Spinal cord (tissue), 10 donors: ENCODE results near the gene CLEC20A. TPM values are rescaled to one million over a fixed set of nuclear protein-coding genes. Genes with fewer than 3 reads are reported as not detected.

ENCODE experiments used
- DNase-seq, 6 donors: peaks; one replicate each; pipeline versions ENCODE4 v3.0.0 to v3.0.0-alpha.2; 2013 to 2015; ENCODE audit warnings: low spot score in 6 of 6, low read depth in 4 of 6
- H3K27ac ChIP-seq: one replicate; pipeline ENCODE4 v1.5.1; 2013; ENCODE audit warnings: low read depth, low read length, control low read depth
- H3K27me3 ChIP-seq: one replicate; pipeline ENCODE4 v1.6.1; 2013; ENCODE audit warnings: low read length; ENCODE audit not compliant: control insufficient read depth, insufficient read depth
- H3K36me3 ChIP-seq: one replicate; pipeline ENCODE4 v1.6.1; 2013; ENCODE audit warnings: low read length; ENCODE audit not compliant: control insufficient read depth, insufficient read depth
- H3K4me1 ChIP-seq: one replicate; pipeline ENCODE4 v1.6.1; 2013; ENCODE audit warnings: low read length; ENCODE audit not compliant: control insufficient read depth, insufficient read depth
- H3K4me3 ChIP-seq: one replicate; pipeline ENCODE4 v1.5.1; 2013; ENCODE audit warnings: low read depth, low read length, control low read depth
- H3K9me3 ChIP-seq: one replicate; pipeline ENCODE4 v1.6.1; 2013; ENCODE audit warnings: low read length; ENCODE audit not compliant: control insufficient read depth, insufficient read depth
- WGBS: methylation state at CpG from one replicate; pipeline ENCODE4 v1.1.5; 2013; ENCODE audit warnings: missing lambda C conversion rate; ENCODE audit not compliant: insufficient coverage; 5-methylcytosine and 5-hydroxymethylcytosine counted together
- long read RNA-seq, 4 donors: transcript quantifications; one replicate each; lab custom pipeline, GENCODE V29; 2026
- polyA plus RNA-seq, 2 donors: library from polyadenylated mRNA; unstranded; fragments of 120-200 nt; gene quantifications; one replicate each; pipeline ENCODE4 v1.2.1, GENCODE V29; 2013; ENCODE audit not compliant: insufficient read length in 2 of 2
- total RNA-seq, 2 donors: library from RNA; depleted of rRNA in 1 of 2; stranded (reverse); fragments of 120-200 nt in 1 of 2; fragments of >200 nt in 1 of 2; gene quantifications; one replicate each; pipeline versions ENCODE4 v1.2.3 to v1.2.4, GENCODE V29; 2013 to 2014
- donor health status: healthy.

The CLEC20A gene
- under 1 TPM in 1 of 2 donors, not detected in 1; 0.20 TPM for total RNA-seq
- polyA plus RNA-seq = not detected
- long read RNA-seq, donor 1 = 0 reads
- long read RNA-seq, donor 2 = 0 reads
- long read RNA-seq, donor 3 = 0 reads
- long read RNA-seq, donor 4 = 0 reads

DNA sequence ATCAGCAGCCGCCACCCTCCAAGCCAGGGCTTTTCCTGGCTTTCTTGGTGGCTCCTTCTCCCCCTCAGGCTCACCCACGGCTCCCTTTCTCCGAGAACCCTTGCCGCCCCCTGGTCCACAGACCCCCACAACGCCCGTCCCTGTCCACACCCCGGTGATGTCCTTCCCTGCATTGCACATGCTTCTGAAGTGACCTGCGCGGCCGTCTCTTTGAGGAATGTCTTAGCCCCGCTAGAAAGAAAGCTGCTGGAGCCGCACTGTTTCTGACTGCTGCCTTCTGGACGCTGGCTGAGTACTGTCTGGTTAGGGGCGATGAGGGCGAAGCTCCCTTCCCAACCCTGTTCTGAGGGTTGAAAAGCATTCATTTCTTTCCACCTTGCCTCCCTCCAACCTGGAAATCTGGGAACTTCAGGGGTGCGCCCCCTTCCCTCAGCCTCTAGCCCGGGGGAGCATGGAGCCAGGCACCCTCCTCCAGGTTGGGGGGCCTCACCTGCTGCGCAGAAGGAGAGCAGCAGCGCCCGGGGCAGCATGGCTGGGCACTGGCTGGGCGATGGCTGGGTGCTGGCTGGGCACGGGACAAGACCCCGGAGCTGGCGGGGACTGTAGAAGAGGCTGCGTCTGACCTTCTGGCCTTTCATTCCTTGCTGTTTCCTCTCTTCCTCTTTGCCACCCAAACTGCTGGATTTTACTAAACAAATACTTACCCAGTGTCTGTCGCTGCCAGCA is at the start of gene CLEC20A:
TSS of gene CLEC20A (minus strand) at position 555 of the 726 bp plus-strand sequence. CDS start at position 530, 25 bp downstream.
- Histone ChIP-seq H3K4me1 (peaks cover under 1% of the 10 kb centered on the region), H3K36me3 (no peaks in the 10 kb centered on the region), H3K4me3 (no peak within 1 kb of the TSS), H3K27ac (no peak within 1 kb of the TSS), H3K27me3 (no peaks in the 10 kb centered on the region), H3K9me3 (no peaks in the 10 kb centered on the region)
- WGBS = 93% methylated on average over 18 of the region's 26 CpGs
- DNase-seq = no peak

DNA sequence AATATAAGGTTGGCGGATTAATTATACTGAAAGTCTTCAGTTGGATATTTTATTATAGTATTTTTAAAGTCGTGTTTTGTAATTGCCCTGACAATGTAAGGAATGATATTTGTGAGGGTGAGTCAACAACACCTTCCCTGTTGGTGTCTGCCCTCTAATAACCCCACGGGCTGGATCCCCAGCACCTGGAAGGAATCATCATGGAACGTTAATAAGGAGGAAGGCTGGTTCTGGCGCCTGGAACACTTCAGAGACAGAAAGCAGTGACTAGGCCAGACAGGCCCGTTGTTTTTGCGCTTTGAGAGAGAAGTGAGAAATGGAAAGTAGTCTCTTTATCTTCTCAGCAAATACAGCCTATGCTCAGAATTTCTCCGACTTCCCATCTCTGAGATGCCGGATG is 47.8 kb upstream of the CLEC20A start:
- no CpG with 5 or more reads among the region's 9 CpGs for WGBS
- Histone ChIP-seq H3K36me3 (peaks cover 7% of the 10 kb centered on the region), H3K27me3 (no peaks in the 10 kb centered on the region), H3K4me3 (no peak overlapping the region), H3K27ac (no peak overlapping the region), H3K4me1 (peaks cover 26% of the 10 kb centered on the region), H3K9me3 (no peaks in the 10 kb centered on the region)
- DNase-seq = no peak

DNA sequence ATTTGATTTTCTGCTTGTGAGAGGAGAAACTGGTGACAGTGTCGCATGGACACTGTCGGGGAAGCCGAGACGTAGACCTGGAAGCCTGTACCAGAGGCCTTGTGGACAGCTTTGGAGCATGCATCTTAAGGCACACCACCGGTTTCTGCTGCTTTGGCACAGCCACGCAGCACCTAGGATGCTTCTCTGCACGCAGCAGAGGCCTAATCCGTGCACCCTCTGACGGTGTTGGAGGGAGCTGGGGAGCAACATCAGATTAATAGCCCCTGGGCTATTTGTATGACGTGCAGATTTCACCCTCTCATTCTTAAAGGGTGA is 46.5 kb upstream of the CLEC20A start:
- no peak for DNase-seq
- Histone ChIP-seq H3K27me3 (no peaks in the 10 kb centered on the region), H3K9me3 (no peaks in the 10 kb centered on the region), H3K36me3 (peaks cover 10% of the 10 kb centered on the region), H3K4me3 (peak overlapping the region; percentile 81), H3K27ac (peak overlapping the region; percentile 92), H3K4me1 (peaks cover 30% of the 10 kb centered on the region)
- WGBS = 5% methylated on average over 10 of the region's 10 CpGs

DNA sequence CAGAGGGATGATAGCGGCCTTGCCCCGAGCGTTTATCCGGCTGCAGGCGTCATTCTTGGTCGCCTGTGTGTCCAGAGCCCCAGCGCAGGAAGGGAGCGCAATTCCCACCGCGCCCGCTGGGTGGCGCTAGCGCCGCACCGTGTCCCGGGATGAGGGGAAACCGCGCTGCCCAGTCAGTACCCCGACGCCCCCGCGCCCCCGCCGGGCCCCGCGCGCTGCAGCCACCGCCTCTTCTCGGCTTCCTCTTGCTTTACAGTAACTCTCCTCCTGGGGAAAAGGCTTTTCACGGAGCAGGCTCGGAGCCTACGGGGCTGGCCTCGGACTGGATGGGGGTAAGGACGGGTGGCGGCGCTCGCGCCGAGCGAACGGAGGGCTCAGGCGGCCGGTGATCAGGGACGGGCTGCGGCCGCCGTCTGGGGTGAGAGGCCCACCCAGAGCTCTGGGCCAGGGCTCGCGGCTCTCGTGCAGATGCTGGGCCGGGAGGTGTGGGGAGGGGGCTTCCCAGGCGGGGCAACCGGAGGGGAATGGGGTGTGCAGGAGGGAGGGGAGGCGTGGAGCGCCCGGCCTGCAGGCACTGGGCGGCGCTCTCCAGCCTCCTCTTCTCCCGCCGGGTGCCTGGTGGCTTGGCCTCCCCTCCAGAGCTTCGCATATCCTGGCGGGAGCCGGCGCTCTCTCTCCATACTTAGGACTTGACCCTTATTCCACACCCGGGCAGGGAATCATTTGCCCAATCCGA is 46.0 kb upstream of the CLEC20A start:
- Histone ChIP-seq H3K4me1 (peaks cover 32% of the 10 kb centered on the region), H3K27me3 (no peaks in the 10 kb centered on the region), H3K27ac (peak overlapping the region; percentile 92), H3K4me3 (peak overlapping the region; percentile 81), H3K9me3 (no peaks in the 10 kb centered on the region), H3K36me3 (peaks cover 10% of the 10 kb centered on the region)
- WGBS = 0% methylated on average over 51 of the region's 66 CpGs
- peak; percentile 79 to 95 (median 85) for DNase-seq

DNA sequence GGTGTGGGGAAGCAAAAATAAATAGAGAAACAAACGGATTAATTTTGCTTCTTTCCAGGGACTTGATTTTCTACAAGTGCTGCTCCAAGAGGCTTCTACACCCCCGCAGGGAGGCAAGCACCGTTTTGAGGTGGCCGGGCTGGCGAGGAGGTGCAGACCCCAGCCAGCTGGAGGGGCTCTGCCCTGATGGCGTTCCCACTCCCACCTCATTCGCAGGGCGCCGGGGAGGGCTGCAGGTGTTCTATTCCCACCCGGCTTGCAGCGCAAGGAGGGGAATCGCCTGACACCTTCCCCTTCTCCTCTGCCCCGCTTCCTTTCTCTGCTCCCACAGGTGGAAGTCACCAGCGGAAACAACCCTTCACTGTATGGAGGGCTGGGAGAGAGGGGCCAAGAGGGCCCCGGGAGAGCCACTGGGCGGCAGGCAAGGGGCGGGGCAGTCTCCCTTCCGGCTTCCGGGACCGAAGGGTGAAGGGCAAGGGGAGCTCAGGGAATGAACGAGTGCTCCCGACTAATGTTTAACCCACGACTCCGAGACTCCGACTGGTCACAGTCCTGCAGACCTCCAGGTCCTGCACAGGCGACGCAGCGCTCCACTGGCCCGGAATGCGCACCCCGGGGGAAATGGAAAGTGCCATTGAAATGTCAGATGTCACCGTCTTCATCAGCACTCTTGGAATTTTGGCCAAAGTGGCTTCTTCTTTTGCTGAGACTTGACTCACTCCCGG is 45.2 kb upstream of the CLEC20A start:
- peaks cover 10% of the 10 kb centered on the region for H3K36me3 ChIP-seq
- 2% methylated on average over 28 of the region's 33 CpGs for WGBS
- H3K4me3 ChIP-seq = peak overlapping the region; percentile 81
- peak overlapping the region; percentile 92 for H3K27ac ChIP-seq
- peak in 4 of 6 donors; percentile 13 to 71 (median 48) for DNase-seq
- H3K4me1 ChIP-seq = peaks cover 39% of the 10 kb centered on the region
- no peaks in the 10 kb centered on the region for H3K9me3 ChIP-seq
- no peaks in the 10 kb centered on the region for H3K27me3 ChIP-seq

DNA sequence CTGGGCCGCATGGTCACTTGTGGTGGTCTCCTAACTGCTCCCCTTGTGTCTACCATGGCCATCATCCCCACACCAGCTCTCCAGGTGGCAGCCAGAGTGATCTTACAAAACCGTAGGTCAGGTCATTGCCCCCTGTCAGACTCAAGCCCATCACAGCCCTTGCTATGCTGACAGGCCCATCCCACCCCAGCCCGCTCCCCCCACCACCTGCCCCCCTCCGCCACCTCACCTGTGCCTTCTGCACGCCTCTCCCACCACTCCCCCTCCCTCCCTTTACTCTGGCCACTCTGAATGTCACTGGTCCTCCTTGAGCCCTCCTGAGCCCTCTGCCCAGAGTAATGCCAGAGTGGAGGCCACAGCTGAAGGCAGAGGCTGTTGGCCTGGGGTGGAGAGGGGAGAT is 44.6 kb upstream of the CLEC20A start:
- Histone ChIP-seq H3K27ac (no peak overlapping the region), H3K27me3 (no peaks in the 10 kb centered on the region), H3K36me3 (peaks cover 7% of the 10 kb centered on the region), H3K4me3 (peak overlapping the region; percentile 81), H3K4me1 (peaks cover 44% of the 10 kb centered on the region), H3K9me3 (no peaks in the 10 kb centered on the region)
- no peak for DNase-seq
- 85% methylated on average over 2 of the region's 5 CpGs for WGBS

DNA sequence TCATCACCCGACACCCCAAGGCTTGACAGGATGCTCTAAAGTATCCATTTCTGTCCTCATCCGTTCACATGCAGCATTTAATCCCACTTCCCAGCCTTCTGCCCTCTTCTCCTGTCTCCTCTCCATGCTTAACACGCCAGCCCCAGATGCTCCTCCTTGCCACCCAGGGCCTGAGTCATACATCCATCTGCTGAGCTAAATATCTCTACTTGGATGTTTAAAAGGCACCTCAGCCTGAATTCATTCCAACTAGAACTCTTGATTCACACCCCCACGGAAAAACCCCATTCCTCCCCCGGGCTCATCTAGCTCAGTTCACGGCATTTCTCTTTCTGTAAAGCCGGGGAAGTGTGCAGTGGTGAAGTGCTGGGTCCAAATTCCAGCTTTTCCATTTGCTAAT is 43.9 kb upstream of the CLEC20A start:
- no peak overlapping the region for H3K27ac ChIP-seq
- no peak for DNase-seq
- H3K27me3 ChIP-seq = no peaks in the 10 kb centered on the region
- 75% methylated on average over 3 of the region's 7 CpGs for WGBS
- H3K4me3 ChIP-seq = no peak overlapping the region
- no peaks in the 10 kb centered on the region for H3K9me3 ChIP-seq
- peaks cover 44% of the 10 kb centered on the region for H3K4me1 ChIP-seq
- peaks cover 7% of the 10 kb centered on the region for H3K36me3 ChIP-seq

DNA sequence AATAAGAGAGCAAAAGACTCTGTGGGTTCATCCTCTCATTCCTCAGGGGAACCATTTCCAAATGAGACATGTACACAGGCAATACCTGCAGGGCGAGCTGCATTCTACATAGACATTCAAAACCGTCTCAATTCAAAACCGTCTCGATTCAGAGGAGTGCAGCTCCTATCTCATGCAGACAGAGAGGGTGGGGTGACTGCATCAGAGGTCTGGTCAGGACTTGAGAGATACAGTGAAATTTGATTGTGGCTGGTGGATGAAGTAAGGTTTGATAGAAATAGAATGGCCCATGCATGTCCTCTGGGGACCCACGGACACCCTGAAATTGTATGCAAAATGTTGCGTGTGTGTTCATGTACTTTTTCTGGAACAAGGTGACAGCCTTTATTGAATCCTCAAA is 43.4 kb upstream of the CLEC20A start:
- WGBS = 88% methylated on average over 4 of the region's 6 CpGs
- no peaks in the 10 kb centered on the region for H3K9me3 ChIP-seq
- H3K27ac ChIP-seq = no peak overlapping the region
- H3K27me3 ChIP-seq = no peaks in the 10 kb centered on the region
- peaks cover 44% of the 10 kb centered on the region for H3K4me1 ChIP-seq
- no peak overlapping the region for H3K4me3 ChIP-seq
- H3K36me3 ChIP-seq = peaks cover 6% of the 10 kb centered on the region
- no peak for DNase-seq

DNA sequence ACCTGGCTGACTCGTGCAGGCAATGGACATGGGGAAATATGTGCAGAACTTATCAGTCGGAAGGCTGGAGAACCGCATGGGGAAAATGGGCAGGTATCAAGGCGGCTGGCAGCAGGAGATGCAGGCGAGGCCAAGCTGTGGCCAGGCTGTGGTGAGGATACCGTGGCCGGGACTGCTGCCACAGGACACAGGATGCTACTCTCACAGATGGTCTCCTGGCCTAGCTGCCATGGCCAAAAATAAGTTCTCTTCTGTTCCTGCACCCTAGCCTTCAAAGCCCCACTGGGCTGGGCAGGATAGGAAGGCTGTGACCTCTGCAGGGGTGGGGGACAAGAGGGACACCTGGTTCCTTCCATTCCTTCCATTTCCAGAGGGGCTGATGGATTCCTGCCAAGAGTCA is 42.5 kb upstream of the CLEC20A start:
- H3K9me3 ChIP-seq = no peaks in the 10 kb centered on the region
- peaks cover 41% of the 10 kb centered on the region for H3K4me1 ChIP-seq
- WGBS = 73% methylated on average over 7 of the region's 7 CpGs
- no peak overlapping the region for H3K27ac ChIP-seq
- H3K4me3 ChIP-seq = no peak overlapping the region
- DNase-seq = no peak
- H3K27me3 ChIP-seq = no peaks in the 10 kb centered on the region
- H3K36me3 ChIP-seq = peaks cover 4% of the 10 kb centered on the region
